Stimulated activated CD4-positive, alpha-beta T cell treated with anti-CD3 and anti-CD28 coated beads, Interleukin-1b, Interleukin-23, amount 100 ng/mL, for 4 hours (primary cell): Measurements from ENCODE around the gene NEK9.
A peak's percentile ranks its signal among the peaks of the same experiment; 100 is the strongest.
"Not testable (repeated sequence)": the region's sequence is repeated elsewhere in the genome, so short reads cannot be mapped to it uniquely, and the experiment has no call there.

Source experiments
- DNase-seq, 2 donors: peaks; one replicate each; pipeline ENCODE4 v3.0.0-alpha.2; 2020; ENCODE audit warnings: low read depth in 2 of 2

NEK9 gene

GRCh38 chr14:75126679-75127473, at the start of gene NEK9:
NEK9 (minus strand) TSS chr14:75127048; CDS start chr14:75126921, 127 bp downstream.
- DNase-seq: peak; percentile 77 to 84

- DNase-seq: peak; percentile 85 to 88
Observed at GRCh38 chr14:75176142-75176820, 49.4 kb upstream of the NEK9 start, which contains the start of gene TMED10. TMED10 (minus strand) TSS chr14:75176612; CDS start chr14:75176579, 33 bp downstream.

- DNase-seq: no peak
Observed at GRCh38 chr14:75175677-75176141, 48.9 kb upstream of the NEK9 start.

GRCh38 chr14:75174066-75174465, 47.2 kb upstream of the NEK9 start:
- DNase-seq: no peak

GRCh38 chr14:75170772-75171171, 43.9 kb upstream of the NEK9 start:
- DNase-seq: no peak

- no peak for DNase-seq
Observed at GRCh38 chr14:75168586-75169335, 41.9 kb upstream of the NEK9 start.

GRCh38 chr14:75167325-75167724, 40.5 kb upstream of the NEK9 start:
- no peak for DNase-seq

- no peak for DNase-seq
Observed at GRCh38 chr14:75165586-75166391, 38.9 kb upstream of the NEK9 start.

GRCh38 chr14:75164809-75165208, 38.0 kb upstream of the NEK9 start:
- no peak for DNase-seq

- DNase-seq: no peak
Observed at GRCh38 chr14:75163677-75164076, 36.8 kb upstream of the NEK9 start.

- no peak for DNase-seq
Observed at GRCh38 chr14:75162631-75163030, 35.8 kb upstream of the NEK9 start.

GRCh38 chr14:75158843-75159614, 32.2 kb upstream of the NEK9 start:
- no peak for DNase-seq

GRCh38 chr14:75156901-75157300, 30.1 kb upstream of the NEK9 start:
- DNase-seq: no peak

- no peak for DNase-seq
Observed at GRCh38 chr14:75156111-75156510, 29.3 kb upstream of the NEK9 start.

GRCh38 chr14:75155169-75155568, 28.3 kb upstream of the NEK9 start:
- DNase-seq: no peak

GRCh38 chr14:75153295-75153694, 26.4 kb upstream of the NEK9 start:
- no peak for DNase-seq

GRCh38 chr14:75151851-75152250, 25.0 kb upstream of the NEK9 start:
- no peak for DNase-seq

GRCh38 chr14:75150637-75151036, 23.8 kb upstream of the NEK9 start:
- DNase-seq: not testable (repeated sequence)

- no peak for DNase-seq
Observed at GRCh38 chr14:75150150-75150549, 23.3 kb upstream of the NEK9 start.

- DNase-seq: no peak
Observed at GRCh38 chr14:75147423-75148071, 20.7 kb upstream of the NEK9 start.
